Superior temporal gyrus (tissue), 1 donor: ENCODE data around the gene DPP3.
A peak's percentile ranks its signal among the peaks of the same experiment; 100 is the strongest.
"Not testable (repeated sequence)": the region's sequence is repeated elsewhere in the genome, so short reads cannot be mapped to it uniquely, and the experiment has no call there.

Source experiments
- DNase-seq: peaks from one replicate; pipeline ENCODE4 v3.0.0-alpha.2; 2016; ENCODE audit errors: extremely low spot score

DPP3 gene

GRCh38 chr11:66464116-66464515 lies 16.1 kb upstream of the DPP3 start:
- not testable (repeated sequence) for DNase-seq

- DNase-seq: no peak
Observed at GRCh38 chr11:66464916-66465315, 15.3 kb upstream of the DPP3 start.

DNA sequence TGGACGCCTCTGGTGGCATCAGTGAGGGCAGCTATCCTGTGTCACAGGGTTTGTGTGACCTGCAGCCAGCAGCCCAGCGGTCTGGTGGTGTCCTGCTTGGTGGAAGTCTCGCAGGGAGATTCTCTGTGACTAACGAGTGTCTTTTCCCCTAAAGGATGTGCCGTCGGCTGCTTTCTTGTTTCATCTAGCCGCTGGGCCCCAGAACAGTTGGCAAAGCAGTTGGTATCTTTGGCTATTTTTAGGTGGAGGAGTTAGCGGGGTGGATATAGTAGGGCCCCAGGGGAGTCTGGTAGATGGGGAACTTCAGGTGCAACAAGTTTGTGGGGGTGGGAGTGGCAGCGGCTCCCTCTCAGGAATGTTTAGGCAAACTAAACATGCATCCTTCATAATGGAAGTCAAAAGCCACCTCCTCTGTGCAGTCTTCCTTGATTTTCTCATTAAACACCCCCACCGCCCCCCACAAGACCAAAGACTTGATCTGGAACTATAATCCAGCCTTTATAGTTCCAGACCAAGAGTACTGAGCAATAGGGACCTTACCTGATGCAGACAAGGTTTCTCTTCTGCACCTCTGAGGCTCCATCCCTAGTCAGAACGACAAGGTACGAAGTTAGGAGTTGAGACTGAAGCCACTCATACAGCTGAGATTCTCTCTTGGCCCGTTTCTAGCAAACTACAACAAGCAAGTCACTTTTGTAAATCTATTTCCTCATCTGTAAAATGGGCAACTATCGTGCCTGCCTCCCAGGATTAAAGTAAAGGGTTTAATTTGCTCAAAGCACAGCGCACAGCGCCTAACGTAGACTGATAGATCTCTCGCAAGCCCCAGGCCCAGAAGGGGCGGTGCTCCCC lies 14.6 kb upstream of the DPP3 start:
- DNase-seq: no peak

- DNase-seq: peak; percentile 91
Observed at GRCh38 chr11:66466225-66467033, 13.8 kb upstream of the DPP3 start, which contains the start of gene PELI3. TSS of gene PELI3 (plus strand) at chr11:66466905. CDS start at chr11:66468129, 1,224 bp downstream.

GRCh38 chr11:66467034-66467659 lies 13.1 kb upstream of the DPP3 start:
- DNase-seq: no peak

DNA sequence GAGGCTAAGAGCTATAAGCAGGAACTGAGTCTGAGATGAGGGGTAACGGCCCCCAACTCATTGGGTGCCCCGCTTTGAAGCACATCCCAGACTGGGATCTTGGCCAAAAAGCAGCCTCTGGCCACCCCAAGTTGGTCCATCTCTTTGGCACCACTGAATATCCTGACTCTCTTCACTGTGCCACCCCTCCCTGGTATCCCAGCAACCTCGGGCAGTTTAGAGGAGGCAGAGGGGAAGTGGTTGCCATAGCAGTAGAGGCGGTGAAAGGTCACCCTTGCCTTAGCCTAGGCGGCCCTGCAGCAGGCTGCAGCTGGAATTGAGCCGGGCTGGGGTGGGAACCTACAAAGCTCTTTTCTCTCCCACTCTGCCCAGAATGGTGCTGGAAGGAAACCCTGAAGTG lies 12.5 kb upstream of the DPP3 start:
- no peak for DNase-seq

GRCh38 chr11:66468691-66469090 lies 11.5 kb upstream of the DPP3 start:
- no peak for DNase-seq

- no peak for DNase-seq
Observed at GRCh38 chr11:66469441-66469840, 10.8 kb upstream of the DPP3 start.

- no peak for DNase-seq
Observed at GRCh38 chr11:66470015-66470414, 10.2 kb upstream of the DPP3 start.

DNA sequence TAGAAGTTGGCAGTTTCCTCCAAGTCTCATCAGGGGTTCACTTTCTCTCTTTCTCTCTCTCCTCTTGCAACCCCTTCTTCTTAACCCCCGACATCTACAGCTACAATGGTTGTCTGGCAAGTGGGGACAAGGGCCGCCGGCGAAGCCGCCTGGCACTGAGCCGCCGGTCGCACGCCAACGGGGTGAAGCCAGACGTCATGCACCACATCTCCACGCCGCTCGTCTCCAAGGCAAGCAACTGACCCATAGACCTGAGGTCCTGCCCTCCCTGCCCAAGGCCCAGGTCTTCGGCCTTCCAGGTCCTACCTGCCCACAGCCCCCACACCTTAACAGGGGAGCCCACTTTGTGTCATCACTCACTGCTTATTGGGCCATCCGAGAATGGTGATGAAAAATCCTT lies 9.1 kb upstream of the DPP3 start:
- DNase-seq: no peak

DNA sequence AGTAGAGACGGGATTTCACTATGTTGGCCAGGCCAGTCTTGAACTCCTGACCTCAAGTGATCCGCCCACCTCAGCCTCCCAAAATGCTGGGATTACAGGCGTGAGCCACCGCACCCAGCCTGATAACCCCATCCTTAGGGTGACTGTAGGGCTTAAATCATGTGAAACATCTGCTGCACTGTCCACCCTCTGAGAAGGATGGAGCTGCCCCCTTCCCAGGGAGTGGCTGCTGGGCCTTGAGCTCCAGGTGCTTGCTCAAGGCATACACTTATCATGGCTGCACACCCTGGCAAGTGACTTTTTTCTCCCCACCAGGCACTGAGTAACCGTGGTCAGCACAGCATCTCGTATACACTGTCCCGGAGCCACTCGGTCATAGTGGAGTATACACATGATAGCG lies 8.2 kb upstream of the DPP3 start:
- no peak for DNase-seq

GRCh38 chr11:66473167-66473566 lies 7.1 kb upstream of the DPP3 start:
- no peak for DNase-seq

- DNase-seq: no peak
Observed at GRCh38 chr11:66473608-66474515, 6.4 kb upstream of the DPP3 start.

GRCh38 chr11:66475349-66476172 lies 4.7 kb upstream of the DPP3 start:
- DNase-seq: no peak

DNA sequence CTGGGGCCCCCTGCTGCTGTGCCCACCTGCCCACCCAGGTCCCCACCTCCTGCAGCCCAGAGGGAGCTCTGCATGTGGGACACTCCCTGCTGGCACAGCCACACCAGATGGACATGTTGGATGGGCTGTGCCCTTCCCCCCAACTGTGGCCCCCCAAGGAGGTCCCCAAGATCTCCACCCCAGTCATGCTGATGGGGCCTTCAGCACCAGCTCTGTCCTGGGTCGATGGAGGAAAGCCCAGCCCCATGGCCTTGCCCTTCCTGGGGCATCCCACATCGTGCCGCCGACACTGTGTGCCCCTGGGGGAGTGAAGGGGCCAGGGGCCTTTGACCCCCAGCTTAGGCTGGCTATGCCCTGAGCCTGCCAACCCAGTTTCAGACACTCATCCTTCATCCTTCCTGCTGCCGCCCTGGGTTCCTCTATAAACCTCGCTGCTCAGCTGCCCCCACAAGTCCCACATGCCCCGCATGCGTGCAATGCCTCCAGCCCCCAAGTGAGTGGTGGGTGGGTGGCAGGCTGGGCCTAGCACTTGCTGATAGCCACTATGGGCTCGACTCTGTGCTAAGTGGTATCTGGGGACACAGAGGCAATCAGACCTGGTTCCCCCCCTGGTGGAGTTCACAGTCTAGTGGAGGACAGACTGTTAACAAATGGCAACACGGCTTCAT lies 3.9 kb upstream of the DPP3 start:
- no peak for DNase-seq

GRCh38 chr11:66476841-66477251 lies 3.4 kb upstream of the DPP3 start:
- DNase-seq: no peak

GRCh38 chr11:66477263-66478201 lies 2.7 kb upstream of the DPP3 start:
- no peak for DNase-seq

- DNase-seq: no peak
Observed at GRCh38 chr11:66478729-66479393, 1.4 kb upstream of the DPP3 start.
